Bronchial epithelial cell (primary cell): Measurements from ENCODE around the gene CCNE1. TPM values are rescaled to one million over a fixed set of nuclear protein-coding genes. Genes with fewer than 3 reads are reported as not detected.

Experiments used
- DNase-seq: peaks from one replicate; pipeline ENCODE4 v3.0.0-alpha.2; 2010; ENCODE audit warnings: low read depth
- FAIRE-seq: peaks from 2 replicates; lab custom pipeline; 2011; peaks lifted over from hg19 to GRCh38; lab: Jason Lieb, UNC
- H3K27me3 ChIP-seq: 2 replicates; pipeline ENCODE4 v1.5.1; 2011; ENCODE audit warnings: low read length; ENCODE audit not compliant: control insufficient read depth, insufficient read depth
- H3K36me3 ChIP-seq: 2 replicates; pipeline ENCODE4 v1.5.1; 2011; ENCODE audit warnings: low read length; ENCODE audit not compliant: control insufficient read depth, insufficient read depth
- H3K4me3 ChIP-seq: 2 replicates; pipeline ENCODE4 v1.5.1; 2011; ENCODE audit warnings: mild to moderate bottlenecking, low read depth, low read length, control low read depth
- total RNA-seq: library from RNA; depleted of rRNA; stranded (reverse); fragments of >200 nt; gene quantifications from 2 replicates; pipeline ENCODE4 v1.2.1, GENCODE V29; 2014
- TF ChIP-seq, protein P1 (sequence below): IDR thresholded peaks from 2 replicates; pipeline ENCODE4 v1.5.1; 2011; ENCODE audit warnings: mild to moderate bottlenecking, moderate library complexity, low read length, control low read depth, inconsistent platforms; ENCODE audit not compliant: insufficient read depth, severe bottlenecking

The CCNE1 gene
- total RNA-seq, 1 donor from 2014 or later = 6.1 TPM

DNA sequence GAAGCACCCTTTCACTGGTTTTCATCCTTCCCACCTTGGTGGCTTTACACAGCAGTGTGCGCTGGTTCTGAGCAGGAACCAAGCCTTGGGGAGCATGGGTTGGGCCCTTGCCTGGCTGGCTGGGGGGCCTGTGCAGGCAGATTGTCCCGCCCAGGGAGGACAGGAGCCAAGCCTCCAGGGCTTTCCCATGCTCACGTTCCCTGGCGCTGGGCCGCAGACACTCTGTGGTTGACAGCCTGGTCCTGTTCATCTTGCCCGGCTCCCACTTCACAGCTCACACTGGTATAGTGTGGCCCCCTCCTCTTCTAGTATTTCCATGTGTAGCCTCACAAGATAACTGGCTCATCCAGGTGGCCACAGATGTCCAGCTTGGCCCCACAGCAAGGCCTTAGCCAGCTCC is 4.6 kb upstream of the CCNE1 start:
- TF ChIP-seq, protein P1, sequence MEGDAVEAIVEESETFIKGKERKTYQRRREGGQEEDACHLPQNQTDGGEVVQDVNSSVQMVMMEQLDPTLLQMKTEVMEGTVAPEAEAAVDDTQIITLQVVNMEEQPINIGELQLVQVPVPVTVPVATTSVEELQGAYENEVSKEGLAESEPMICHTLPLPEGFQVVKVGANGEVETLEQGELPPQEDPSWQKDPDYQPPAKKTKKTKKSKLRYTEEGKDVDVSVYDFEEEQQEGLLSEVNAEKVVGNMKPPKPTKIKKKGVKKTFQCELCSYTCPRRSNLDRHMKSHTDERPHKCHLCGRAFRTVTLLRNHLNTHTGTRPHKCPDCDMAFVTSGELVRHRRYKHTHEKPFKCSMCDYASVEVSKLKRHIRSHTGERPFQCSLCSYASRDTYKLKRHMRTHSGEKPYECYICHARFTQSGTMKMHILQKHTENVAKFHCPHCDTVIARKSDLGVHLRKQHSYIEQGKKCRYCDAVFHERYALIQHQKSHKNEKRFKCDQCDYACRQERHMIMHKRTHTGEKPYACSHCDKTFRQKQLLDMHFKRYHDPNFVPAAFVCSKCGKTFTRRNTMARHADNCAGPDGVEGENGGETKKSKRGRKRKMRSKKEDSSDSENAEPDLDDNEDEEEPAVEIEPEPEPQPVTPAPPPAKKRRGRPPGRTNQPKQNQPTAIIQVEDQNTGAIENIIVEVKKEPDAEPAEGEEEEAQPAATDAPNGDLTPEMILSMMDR = no peak
- no peaks in the 10 kb centered on the region for H3K27me3 ChIP-seq
- H3K36me3 ChIP-seq = no peaks in the 10 kb centered on the region
- FAIRE-seq (no peak), DNase-seq (no peak)
- H3K4me3 ChIP-seq = no peak overlapping the region

DNA sequence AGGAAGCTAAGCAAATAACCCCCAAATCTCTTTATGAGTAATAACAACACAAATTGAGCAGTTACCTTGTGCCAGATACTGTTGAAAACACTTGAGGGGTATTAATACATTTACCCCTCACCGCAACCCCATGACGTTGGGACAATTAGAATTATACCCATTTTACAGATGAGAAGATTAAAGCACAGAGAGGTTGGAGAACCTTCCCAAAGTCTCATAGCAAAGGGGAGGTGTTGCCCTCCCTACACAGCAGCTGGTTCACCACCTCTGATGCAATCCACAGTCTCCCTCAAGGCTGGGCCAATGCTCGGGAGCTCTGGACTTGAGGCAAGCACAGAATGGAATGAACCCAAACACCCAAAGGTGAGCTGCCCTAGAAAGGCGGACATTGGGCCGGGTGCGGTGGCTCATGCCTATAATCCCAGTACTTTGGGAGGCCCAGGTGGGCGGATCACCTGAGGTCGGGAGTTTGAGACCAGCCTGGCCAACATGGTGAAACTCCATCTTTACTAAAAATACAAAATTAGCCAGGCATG is 3.9 kb upstream of the CCNE1 start:
- Histone ChIP-seq H3K4me3 (no peak overlapping the region), H3K36me3 (no peaks in the 10 kb centered on the region), H3K27me3 (no peaks in the 10 kb centered on the region)
- DNase-seq (no peak), FAIRE-seq (no peak)
- TF ChIP-seq, protein P1 = no peak

DNA sequence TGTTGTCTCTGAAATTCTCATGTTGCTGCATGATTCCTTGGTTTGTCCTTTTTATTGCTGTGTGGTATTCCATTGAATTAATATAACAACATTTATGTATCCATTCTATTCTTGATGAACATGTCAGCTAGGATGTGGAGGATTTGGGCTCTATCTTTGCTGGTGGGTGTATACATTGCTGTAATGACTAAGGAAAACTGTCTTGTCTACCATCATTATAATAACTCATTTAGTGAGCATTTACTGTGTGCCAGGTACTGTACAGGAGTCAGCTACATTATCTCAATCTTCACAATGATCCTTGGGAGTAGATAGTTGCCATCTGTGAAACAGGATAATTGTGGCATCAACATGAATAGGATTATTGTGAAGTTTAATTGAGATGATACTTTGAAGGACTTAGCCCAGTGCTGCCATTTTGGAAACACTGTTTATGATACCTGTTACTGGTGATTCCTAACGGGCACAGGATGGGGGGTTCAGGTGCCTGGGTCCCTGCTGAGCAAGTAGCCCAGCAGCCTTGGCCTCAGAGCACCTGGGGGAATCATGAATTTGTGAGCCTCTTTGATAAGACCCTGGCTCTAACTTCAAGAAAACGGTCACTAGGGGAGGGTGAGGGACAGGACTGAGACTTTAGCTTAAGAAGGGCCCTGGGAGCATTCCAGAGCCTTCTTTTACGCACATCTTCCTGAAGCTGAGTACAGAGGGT is 1.8 kb upstream of the CCNE1 start:
- DNase-seq (no peak), FAIRE-seq (no peak)
- Histone ChIP-seq H3K36me3 (no peaks in the 10 kb centered on the region), H3K4me3 (no peak overlapping the region), H3K27me3 (no peaks in the 10 kb centered on the region)
- TF ChIP-seq, protein P1 = no peak

DNA sequence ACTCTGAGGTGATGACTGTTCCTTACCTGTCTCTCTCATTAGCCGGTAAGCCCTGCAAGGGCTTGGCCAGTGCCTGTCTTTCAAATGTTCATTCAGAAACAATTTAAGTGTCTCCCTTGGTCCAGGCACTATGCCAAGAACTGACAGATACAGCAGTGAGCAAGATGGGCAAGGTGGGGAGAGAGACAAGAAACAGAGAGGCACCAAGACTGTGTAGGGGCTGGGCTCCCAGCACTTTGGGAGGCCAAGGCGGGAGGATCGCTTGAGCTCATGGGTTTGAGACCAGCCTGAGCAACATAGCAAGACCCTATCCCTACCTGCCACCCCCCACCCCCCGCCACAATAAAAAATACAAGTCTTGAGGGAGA is 1.3 kb upstream of the CCNE1 start:
- FAIRE-seq (no peak), DNase-seq (peak; percentile 77)
- Histone ChIP-seq H3K36me3 (no peaks in the 10 kb centered on the region), H3K27me3 (no peaks in the 10 kb centered on the region), H3K4me3 (no peak overlapping the region)
- TF ChIP-seq, protein P1 = no peak

DNA sequence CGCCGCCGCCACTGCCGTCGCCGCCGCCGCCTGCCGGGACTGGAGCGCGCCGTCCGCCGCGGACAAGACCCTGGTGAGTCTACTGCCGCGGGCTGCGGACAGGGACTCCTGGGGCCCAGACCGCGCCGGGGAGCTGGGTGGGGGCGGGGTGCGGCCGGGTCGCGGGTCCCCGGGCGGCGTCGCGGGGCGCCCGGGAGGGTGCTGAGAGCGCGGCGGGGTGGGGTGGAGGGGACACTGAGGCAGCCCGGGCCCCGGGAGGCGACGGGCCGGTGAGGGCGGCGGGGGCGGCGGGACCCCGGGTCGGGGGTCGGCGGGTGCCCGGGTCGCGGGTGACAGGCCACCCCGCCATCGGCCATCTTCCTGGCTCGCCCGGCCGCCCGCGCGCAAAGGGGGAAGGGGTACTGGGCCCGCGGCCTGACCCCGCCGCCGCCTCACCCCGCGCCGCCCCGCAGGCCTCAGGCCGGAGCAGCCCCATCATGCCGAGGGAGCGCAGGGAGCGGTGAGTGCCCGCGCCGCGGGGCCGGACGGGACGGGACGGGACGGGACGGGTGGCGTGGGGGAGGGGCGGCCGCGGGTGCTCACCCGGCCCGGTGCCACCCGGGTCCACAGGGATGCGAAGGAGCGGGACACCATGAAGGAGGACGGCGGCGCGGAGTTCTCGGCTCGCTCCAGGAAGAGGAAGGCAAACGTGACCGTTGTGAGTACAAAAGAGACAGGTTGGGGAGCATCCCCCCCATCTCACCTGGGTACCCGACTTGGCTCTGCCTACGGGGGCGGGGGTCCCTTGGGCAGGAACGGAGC is 489 bp downstream of the CCNE1 start:
- DNase-seq (no peak), FAIRE-seq (no peak)
- TF ChIP-seq, protein P1 = no peak
- H3K27me3 ChIP-seq = no peaks in the 10 kb centered on the region
- peak overlapping the region; percentile 39 for H3K4me3 ChIP-seq
- no peaks in the 10 kb centered on the region for H3K36me3 ChIP-seq
